RCC 7860 (cell line): ENCODE measurements around the gene C12orf56.

Source experiments
- DNase-seq: peaks from one replicate; pipeline ENCODE4 v3.0.0-alpha.2; 2015; ENCODE audit warnings: low spot score
- FAIRE-seq: peaks from 2 replicates; lab custom pipeline; 2012; peaks lifted over from hg19 to GRCh38; lab: Jason Lieb, UNC

C12orf56 gene, protein sequence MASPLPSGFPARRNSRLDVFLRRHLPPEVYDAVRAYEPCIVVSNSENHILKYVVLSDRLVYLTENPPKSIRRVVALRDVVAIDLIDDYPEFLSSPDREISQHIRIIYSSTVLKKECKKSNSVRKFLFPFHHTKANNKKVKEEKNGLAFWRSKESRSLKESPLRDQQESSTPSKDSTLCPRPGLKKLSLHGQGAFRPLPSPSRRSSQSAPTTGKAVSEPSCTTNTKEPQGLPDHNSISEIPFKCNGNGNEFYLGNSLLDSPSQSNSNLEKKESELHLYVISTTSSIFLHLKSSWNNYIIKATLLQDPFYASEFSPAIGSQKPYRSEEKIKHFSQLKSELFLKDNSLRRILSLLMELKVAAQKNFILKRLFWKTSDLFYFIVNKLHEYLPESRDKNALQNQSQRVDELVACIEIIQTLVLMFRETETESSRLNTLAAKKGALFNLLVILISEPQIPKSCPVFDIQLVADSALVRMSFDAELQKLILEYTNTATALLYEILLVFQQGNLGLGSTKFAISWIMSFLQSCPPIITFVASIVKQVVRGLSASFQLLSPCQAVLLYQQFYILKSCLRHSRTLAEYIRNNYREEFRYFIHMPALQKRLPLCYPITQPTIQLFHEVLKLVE

DNA sequence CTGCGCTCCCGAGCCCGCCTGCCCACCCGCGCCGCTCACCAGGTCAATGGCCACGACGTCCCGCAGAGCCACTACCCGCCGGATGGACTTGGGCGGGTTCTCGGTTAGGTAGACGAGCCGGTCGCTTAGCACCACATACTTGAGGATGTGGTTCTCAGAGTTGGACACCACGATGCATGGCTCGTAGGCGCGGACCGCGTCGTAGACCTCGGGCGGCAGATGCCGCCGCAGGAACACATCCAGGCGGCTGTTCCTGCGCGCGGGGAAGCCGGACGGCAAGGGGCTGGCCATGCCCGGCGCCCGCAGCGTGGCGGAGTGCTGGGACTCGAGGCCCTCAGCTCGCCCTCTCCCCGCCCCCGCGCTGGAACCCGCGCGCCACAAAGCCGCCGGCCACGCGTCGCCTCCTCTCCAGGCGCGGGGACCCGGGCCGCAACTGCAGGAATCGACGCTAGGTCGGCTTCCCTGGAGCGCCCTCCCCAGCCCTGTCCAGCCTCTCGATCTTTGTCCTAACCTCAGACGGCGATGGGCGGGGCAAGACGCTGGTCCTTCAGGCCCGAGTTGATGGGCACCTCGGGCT lies at the start of gene C12orf56:
C12orf56 (minus strand) TSS at position 484 of the 577 bp plus-strand sequence; CDS start at position 291, 193 bp downstream.
- no peak for DNase-seq
- FAIRE-seq, result no peak

DNA sequence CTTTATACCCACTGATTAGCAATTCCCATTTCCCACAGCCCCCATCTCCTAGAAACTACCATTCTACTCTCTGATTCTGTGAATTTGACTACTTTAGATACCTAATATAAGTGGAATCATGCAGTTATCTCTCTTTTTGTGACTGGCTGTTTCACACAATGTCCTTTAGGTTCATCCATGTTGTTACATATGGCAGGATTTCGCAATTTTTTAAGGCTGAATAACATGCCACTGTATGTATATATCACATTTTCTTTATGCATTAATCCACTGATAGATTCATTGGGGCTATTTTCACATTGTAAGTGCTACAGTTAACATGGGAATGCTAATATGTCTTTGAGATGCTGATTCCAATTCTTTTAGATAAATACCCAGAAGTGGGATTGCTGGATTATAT lies 49.5 kb upstream of the C12orf56 start:
- no peak for DNase-seq
- FAIRE-seq, result no peak

DNA sequence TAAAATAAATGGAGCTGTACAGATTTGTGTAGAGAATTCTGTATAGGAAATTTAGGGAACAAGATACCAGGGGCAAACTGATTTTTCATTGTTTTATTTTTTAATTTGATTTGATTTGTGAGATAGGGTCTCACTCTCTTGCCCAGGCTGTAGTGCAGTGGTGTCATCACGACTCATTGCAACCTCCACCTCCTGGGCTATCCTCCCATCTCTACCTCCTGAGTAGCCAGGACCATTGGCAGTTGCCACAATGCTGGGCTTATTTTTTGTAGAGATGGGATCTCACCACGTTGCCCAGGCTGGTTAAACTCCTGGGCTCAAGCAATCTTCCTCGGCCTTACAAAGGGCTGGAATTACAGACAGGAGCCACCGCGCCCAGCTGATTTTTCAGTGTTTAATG lies 43.4 kb upstream of the C12orf56 start:
- FAIRE-seq, result no peak
- DNase-seq, result no peak

DNA sequence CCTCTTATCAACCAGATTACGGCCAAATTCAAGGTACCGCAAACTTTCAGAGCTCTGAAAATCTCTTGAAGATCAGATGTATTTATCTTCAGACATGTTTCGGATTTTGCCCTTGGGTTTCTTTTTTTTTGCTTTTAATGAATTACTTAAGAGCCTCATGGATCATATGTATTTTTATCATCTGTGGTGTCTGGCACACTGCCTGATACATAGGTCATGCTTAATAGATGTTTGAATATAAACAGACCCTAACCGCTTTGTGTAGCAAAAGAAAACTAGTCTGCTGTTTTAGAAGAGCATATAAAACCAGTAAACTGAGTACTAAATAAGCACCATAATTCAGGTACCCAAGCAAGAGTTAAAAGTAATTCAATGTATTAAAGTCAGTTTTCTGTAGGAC lies 41.2 kb upstream of the C12orf56 start:
- DNase-seq (no peak), FAIRE-seq (no peak)

DNA sequence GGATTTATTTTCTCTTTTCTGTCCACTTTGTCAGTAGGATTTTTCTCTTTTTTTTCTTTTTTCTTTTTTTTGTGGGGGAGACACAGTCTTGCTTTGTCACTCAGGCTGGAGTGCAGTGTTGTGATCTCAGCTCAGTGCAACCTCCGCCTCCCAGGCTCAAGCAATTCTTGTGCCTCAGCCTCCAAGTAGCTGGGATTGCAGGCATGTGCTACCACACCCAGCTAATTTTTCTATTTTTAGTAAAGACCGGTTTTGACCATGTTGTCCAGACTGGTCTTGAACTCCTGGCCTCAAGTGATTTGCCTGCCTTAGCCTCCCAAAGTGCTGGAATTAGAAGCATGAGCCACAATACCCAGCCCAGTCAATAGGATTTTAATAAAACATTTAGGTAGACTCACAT lies 40.3 kb upstream of the C12orf56 start:
- no peak for DNase-seq
- no peak for FAIRE-seq

DNA sequence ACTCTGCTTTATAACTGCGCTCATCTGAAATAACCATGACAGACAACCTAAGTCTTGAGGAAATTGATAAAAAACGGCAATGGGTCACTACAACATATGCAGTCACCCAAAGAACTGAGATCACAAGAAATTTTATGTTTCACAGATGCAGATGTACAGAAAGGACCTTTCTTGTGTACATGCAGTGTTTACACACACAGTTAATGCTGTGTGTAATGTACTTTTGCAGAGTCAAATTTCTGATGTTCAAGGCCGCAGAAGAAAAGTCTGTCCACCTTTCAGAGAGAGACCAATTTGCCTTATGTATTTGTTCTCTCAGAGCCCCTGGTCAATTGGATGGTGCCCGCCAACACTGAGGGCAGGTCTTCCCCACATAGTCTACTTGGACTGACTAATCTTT lies 38.4 kb upstream of the C12orf56 start:
- DNase-seq (no peak), FAIRE-seq (no peak)

DNA sequence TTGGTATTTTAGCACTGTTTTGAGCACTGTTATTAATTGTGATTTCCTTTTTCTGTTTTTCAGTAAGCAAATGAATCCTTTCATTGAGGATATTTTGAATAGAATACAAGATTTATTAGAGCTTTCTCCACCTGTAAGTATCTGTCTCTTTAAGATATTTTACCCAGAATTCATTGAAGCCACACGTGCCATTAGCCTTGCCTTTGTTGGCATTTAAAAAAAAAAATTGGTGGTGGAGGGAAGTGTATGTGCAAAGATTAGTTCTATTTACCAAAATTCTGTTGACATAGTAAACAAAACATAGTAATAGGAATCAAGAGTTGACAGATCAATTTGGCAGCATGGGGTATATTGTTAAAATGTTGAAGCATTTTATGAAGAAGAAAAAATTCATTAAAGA lies 37.4 kb upstream of the C12orf56 start:
- DNase-seq (no peak), FAIRE-seq (no peak)

DNA sequence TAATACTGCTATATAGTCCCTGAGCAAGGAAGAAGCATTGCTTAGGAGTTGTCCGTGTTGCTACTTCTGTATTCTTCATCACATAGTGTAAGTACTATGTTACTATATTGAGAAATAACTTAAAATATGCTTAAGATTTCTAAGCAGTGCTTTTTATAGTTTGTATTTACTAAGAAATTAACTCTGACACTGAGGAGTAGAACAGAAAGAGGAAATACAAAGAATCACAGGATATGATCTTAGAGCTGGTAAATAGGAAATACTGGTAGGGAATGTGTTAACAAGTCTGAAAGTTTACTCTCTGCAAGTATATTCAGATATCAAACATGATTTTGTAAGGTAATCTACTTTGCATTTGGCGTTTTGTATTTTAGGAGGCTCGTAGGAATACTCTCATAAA lies 29.1 kb upstream of the C12orf56 start:
- FAIRE-seq (no peak), DNase-seq (no peak)

DNA sequence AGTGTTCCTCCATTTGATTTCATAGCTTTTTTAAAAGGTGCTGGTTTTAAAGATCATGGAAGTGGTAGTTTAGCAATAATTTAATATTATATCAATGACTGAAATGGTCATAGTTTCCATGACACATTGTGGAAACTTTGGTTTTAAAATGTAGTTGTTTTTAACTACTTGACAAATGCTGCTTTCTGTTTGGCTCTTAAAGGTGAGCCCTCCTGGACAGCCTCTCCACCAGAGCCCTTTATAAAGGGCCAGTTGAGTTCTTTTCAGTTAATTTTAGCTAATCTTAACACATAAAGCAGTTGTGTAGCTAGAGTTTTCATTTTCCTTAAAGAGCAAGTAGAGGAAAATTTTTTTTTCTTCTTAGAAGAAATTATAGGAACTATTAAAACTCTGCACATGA lies 27.7 kb upstream of the C12orf56 start:
- DNase-seq (no peak), FAIRE-seq (no peak)

DNA sequence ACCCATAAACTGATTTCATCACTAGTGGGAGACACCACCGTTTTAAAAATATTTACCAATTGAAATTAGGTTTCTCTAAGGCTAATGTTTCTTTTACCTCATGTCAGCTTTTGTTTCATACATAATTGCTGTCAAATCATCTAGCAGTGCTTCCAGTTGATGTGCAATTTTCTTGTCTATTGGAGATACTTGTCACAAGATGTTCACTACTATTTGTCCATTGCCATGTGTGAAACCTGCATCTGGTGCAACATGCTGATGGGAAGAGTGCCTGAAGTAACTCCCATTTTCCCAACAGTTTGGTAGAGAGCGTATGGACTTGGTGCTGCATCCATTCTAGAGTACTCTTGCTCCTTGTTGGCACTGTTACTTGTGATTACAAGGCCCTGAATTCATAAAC lies 23.3 kb upstream of the C12orf56 start:
- DNase-seq (no peak), FAIRE-seq (no peak)

DNA sequence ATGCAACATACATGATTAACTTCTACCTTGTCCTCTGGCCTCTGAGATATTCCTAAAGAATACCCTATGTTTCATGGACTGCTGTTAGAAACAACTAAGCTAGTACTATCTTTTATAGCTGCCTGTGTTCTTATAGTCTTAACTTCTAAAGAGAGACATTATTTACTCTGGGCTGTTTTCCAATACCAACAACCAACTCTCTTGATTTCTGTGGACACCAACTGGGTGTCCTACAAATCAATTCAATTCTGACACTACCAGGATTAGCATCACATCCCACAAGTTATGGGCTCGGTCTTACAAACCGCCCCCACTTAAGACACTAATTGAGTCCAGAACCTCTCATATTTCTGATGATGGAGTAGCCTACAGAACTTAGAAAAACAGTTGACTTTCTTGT lies 21.9 kb upstream of the C12orf56 start:
- FAIRE-seq (no peak), DNase-seq (no peak)

DNA sequence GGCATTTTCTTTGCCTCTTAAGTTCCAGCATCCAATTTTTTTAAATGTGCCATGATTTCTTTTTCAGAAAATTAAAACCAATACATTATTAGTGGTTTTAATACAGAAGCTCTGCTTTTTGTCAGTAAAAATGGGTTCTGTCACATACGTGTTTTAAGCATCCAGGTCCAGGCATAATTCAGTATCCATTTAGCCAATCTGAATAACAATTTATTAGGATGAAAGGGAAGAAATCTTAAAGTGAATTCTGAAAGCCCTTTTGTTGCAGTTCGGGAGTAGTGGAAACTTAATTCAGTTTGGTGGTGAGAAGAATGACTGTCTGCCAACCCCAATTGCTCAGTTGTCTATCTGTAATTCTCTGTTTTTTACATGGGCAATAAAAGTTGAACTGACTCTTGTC lies 20.9 kb upstream of the C12orf56 start:
- DNase-seq, result no peak
- no peak for FAIRE-seq

DNA sequence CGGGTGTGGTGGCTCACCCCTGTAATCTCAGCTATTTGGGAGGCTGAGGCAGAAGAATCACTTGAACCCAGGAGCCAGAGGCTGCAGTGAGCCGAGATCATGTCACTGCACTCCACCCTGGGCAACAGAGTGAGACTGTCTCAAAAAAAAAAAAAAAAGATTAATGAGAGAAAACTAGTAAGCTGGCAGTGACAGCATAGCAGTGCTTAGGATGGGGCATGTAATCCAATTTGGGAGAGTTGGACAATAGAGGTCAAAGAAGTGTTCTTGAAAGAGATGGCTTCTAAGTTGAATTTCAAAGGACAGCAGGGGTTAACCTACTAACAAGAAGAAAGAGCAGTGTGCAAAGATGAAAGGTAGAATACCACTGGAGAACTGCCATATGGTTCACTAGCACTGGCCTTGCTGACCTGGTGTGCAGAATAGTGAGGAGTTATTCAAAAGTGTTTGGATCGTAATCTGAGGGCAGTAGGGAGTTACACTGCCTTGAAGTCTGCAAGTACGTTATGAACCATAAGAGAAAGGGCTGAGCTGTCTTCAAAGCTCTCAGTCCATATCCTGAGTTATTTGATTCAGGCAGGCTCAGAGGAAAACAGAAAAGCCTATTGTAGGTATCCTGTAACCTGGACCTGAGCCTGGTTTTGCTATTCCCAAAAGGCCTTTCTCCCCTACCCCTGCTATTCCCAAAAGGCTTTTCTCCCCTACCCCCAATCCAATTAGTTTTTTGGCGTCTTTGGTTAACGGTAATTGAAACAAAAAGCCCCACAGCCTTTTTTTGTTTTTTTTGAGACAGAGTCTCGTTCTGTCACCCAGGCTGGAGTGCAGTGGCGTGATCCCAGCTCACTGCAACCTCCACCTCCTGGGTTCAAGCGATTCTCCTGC lies 17.0 kb upstream of the C12orf56 start:
- FAIRE-seq (no peak), DNase-seq (no peak)

DNA sequence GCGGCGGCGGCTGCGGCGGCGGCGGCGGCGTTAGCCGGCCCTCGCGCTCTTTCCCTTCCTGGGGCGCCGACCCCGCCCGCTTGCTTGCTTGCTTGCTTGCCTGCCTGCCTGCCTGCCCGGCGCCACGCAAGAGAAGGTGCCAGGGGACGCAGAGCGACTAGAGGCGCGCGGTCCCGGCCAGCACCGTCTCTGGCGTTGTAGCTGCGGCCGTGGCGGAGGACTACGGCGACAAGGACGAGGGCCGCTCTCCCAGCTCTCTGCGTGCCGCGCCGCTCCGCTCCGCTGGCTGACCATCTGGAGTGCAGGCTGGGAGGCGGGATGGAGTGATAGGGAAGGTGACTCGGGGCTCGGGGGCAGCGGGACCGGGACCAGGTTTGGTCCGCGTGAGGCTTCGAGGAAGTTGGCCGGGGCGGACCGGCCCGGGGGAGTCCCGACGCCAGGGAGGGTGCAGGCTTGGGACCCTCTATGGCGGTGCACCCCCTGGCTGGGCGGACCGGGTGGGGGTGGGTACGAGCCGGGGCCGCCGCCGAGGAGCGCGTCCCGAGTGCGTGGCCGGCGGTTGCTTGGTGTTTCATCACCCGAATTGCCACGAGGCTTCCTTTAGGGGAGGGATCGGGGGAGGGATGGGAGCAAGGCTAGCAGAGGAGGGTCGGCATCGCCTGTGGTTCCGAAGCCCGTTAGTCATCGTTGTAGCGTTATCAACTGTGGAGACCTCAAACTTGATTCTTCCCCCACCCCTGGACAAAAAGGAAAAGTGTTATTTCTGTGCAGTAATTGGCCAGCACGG lies 14.1 kb upstream of the C12orf56 start:
- DNase-seq (peak; percentile 61), FAIRE-seq (no peak)

DNA sequence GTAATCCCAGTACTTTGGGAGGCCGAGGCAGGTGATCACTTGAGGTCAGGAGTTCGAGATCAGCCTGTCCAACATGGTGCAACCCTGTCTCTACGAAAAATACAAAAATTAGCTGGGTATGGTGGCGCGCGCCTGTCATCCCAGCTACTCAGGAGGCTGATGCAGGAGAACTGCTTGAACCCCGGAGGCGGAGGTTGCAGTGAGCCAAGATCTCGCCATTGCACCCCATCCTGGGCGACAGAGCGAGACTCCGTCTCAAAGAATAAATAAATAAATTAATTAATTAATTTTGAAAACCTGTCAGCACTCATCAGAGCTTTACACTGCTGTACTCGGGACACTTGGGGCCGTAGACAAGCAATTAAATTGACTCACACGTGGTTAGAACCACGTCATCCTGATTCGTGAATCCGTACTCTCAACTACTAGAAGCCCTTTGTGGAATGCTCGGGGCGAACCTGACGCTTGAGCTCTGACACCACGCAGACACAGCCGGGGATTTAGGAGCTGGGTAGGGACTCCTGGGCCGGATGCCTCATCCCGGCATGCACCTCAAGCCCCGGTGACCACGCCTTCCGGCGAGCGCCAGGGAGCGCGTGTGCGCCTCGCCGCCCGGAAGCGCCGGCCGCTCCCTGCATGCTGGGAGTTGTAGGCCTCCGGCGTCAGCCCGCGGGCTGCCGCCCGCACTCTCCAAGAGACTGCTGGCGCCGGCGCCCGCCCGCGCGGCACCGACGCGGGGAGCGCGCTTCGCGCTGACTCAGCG lies 13.3 kb upstream of the C12orf56 start, which contains the start of gene XPOT:
XPOT (plus strand) TSS at position 686 of the 763 bp plus-strand sequence. CDS start 5,644 bp downstream, outside the sequence.
- FAIRE-seq, result no peak
- peak; percentile 88 for DNase-seq

DNA sequence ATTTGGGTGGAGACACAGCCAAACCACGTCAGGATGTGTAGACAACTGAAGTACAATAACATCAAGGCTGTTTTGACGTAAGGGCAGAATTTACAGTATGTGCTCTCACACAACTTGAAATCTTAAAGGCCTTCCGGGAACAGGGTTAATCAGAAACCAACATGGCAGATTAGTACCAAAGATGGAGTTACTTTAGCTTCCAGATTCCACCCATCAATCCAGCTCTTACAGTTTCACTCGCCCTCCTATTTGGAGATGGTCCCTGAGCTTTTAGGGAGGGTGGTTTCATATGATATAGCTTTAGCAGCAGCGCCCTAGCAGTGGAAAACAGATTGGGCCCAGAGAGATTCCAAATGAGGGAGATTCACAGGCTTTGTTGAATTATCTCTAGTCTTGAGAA lies 11.6 kb upstream of the C12orf56 start:
- DNase-seq (no peak), FAIRE-seq (no peak)

DNA sequence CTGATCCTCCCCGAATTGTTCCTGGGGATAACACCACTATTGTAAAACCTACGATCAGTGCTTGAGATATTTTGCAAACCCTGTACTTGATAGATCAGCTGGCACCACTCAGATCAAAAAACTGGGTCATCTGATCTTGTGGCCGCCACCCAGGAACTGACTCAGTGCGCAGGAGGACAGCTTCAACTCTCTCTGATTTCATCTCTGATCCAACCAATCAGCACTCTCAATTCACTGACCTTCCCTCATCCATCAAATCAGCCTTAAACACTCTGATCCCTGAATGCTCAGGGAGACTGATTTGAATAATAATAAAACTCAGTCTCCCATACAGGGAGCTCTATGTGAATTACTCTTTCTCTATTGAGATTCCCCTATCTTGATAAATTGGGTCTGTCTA lies 9.5 kb upstream of the C12orf56 start:
- FAIRE-seq (no peak), DNase-seq (no peak)

DNA sequence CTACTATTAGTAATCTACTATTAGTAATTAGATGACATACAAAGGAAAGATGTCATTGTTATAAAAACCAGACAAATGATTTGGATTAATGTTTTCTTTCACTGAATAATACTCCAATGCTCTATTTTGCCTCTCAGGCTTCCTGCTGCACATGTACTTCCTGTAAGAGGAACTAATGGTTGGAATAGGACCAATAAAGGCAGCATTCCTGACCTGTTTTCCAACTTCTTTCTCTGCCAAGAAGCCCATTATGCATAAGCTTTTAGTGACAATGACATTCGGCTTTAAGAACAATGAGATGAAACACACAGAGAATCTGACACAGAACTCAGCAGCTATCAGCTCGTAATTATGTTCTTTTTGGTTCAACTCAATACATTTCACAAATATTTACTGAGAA lies 5.2 kb upstream of the C12orf56 start:
- FAIRE-seq (no peak), DNase-seq (no peak)

DNA sequence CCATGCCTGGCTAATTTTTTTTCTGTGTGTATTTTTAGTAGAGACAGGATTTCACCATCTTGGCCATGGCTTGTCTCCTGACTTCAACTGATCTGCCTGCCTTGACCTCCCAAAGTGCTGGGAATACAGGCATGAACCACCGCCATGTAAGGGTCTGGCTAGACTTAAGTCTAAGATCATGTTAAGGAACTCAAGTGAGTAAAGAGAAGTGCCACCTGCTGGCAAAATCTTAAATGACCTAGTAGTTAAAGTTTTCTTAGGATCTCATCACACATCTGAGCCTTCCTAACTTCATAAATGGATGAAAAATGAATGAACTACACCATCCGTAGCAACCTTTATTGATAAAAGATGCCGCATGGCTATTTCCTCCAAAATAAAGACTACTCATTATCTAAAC lies 1.7 kb upstream of the C12orf56 start:
- DNase-seq, result no peak
- FAIRE-seq, result no peak

DNA sequence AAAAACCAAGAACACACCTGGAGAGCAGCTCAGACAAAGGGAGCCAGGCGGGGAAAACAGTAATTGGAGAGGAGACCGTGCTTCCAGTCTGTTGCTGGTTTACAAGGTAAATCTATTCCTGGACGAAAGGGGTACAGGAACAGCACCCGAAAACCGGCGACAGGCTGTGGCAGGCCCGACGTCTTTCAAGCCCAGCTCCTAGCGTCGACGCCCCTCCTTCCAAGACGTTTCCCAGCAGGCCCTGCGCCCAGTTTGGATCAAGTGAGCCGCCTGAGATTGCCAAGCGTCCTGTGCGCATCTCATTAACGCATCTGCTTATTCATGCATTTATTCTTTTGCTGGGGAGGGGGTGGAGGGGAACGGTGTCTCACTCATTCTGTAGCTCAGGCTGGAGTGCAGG lies 1.4 kb downstream of the C12orf56 start:
- DNase-seq (no peak), FAIRE-seq (no peak)
